Liver (tissue), 9 donors: Measurements from ENCODE around the gene PAQR7. TPM values are rescaled to one million over a fixed set of nuclear protein-coding genes. Genes with fewer than 3 reads are reported as not detected.

Experiments used
- DNase-seq: peaks from one replicate; pipeline ENCODE4 v3.0.0-alpha.2; 2017; ENCODE audit warnings: low spot score
- H3K27ac ChIP-seq, 2 donors: one replicate each; pipeline ENCODE4 v1.7.0; 2013; ENCODE audit warnings: inconsistent platforms in 2 of 2, low read length in 2 of 2, control low read depth in 1 of 2, low read depth in 1 of 2, mild to moderate bottlenecking in 1 of 2
- H3K27me3 ChIP-seq, 4 donors: one replicate each; pipeline versions ENCODE4 v1.6.1 to v1.7.0; 2013; ENCODE audit warnings: low read length in 3 of 4, inconsistent platforms in 1 of 4, mild to moderate bottlenecking in 1 of 4, moderate library complexity in 1 of 4; ENCODE audit not compliant: control insufficient read depth in 4 of 4, insufficient read depth in 4 of 4
- H3K36me3 ChIP-seq, 4 donors: one replicate each; pipeline versions ENCODE4 v1.6.1 to v1.7.0; 2013; ENCODE audit warnings: low read length in 3 of 4, mild to moderate bottlenecking in 3 of 4, low read depth in 1 of 4, moderate library complexity in 1 of 4; ENCODE audit not compliant: control insufficient read depth in 4 of 4, insufficient read depth in 3 of 4
- H3K4me1 ChIP-seq, 4 donors: one replicate each; pipeline versions ENCODE4 v1.6.1 to v1.7.0; 2013; ENCODE audit warnings: low read length in 3 of 4, mild to moderate bottlenecking in 3 of 4, moderate library complexity in 1 of 4; ENCODE audit not compliant: control insufficient read depth in 4 of 4, insufficient read depth in 4 of 4
- H3K4me3 ChIP-seq, 3 donors: one replicate each; pipeline versions ENCODE4 v1.6.1 to v1.7.0; 2013; ENCODE audit warnings: low read length in 3 of 3, control low read depth in 1 of 3, low read depth in 1 of 3, mild to moderate bottlenecking in 1 of 3
- H3K9ac ChIP-seq, 2 donors: one replicate each; pipeline ENCODE4 v1.7.0; 2013; ENCODE audit warnings: low read length in 2 of 2, mild to moderate bottlenecking in 2 of 2, moderate library complexity in 2 of 2, control low read depth in 1 of 2, low read depth in 1 of 2
- H3K9me3 ChIP-seq, 4 donors: one replicate each; pipeline versions ENCODE4 v1.6.1 to v1.7.0; 2013; ENCODE audit warnings: low read length in 3 of 4; ENCODE audit not compliant: control insufficient read depth in 4 of 4
- ATF3 ChIP-seq: IDR thresholded peaks from 2 replicates; pipeline ENCODE4 v1.6.1; 2016; ENCODE audit warnings: antibody characterized with exemption
- CTCF ChIP-seq: fragments of 150-350 bp; IDR thresholded peaks from 2 replicates; pipeline ENCODE4 v1.5.1; 2017; ENCODE audit warnings: improper control_type of control experiment, low read depth, low read length; ENCODE audit not compliant: missing input control
- EGR1 ChIP-seq, 2 donors: IDR thresholded peaks; 2 replicates each; pipeline ENCODE4 v1.6.1; 2016 to 2018; ENCODE audit warnings: antibody characterized with exemption in 2 of 2, low read depth in 2 of 2
- FOXA1 ChIP-seq: IDR thresholded peaks from 2 replicates; pipeline ENCODE4 v1.6.1; 2016; ENCODE audit warnings: antibody characterized with exemption
- FOXA2 ChIP-seq: IDR thresholded peaks from 2 replicates; pipeline ENCODE4 v1.6.1; 2016; ENCODE audit warnings: antibody characterized with exemption
- GABPA ChIP-seq, 2 donors: IDR thresholded peaks in 1 of 2; conservative IDR thresholded peaks in 1 of 2; 2 replicates each; pipeline ENCODE4 v1.6.1; 2016; ENCODE audit warnings: antibody characterized with exemption in 2 of 2, mild to moderate bottlenecking in 1 of 2, moderate library complexity in 1 of 2
- HNF4A ChIP-seq, 2 donors: conservative IDR thresholded peaks; 2 replicates each; pipeline ENCODE4 v1.6.1; 2016; ENCODE audit warnings: antibody characterized with exemption in 2 of 2, mild to moderate bottlenecking in 2 of 2
- HNF4G ChIP-seq: IDR thresholded peaks from 2 replicates; pipeline ENCODE4 v1.6.1; 2016; ENCODE audit warnings: antibody characterized with exemption
- JUND ChIP-seq, 2 donors: IDR thresholded peaks; 2 replicates each; pipeline ENCODE4 v1.6.1; 2016; ENCODE audit warnings: antibody characterized with exemption in 2 of 2
- MAX ChIP-seq: IDR thresholded peaks from 2 replicates; pipeline ENCODE4 v1.6.1; 2016; ENCODE audit warnings: antibody characterized with exemption
- NR2F2 ChIP-seq: IDR thresholded peaks from 2 replicates; pipeline ENCODE4 v1.6.1; 2016; ENCODE audit warnings: antibody characterized with exemption
- RAD21 ChIP-seq, 2 donors: IDR thresholded peaks; 2 replicates each; pipeline ENCODE4 v1.6.1; 2016; ENCODE audit warnings: antibody characterized with exemption in 2 of 2, mild to moderate bottlenecking in 2 of 2
- RXRA ChIP-seq, 2 donors: IDR thresholded peaks; 2 replicates each; pipeline ENCODE4 v1.6.1; 2017 to 2018; ENCODE audit warnings: antibody characterized with exemption in 2 of 2, mild to moderate bottlenecking in 1 of 2
- SP1 ChIP-seq: IDR thresholded peaks from 2 replicates; pipeline ENCODE4 v1.6.1; 2018; ENCODE audit warnings: antibody characterized with exemption, mild to moderate bottlenecking
- TAF1 ChIP-seq: conservative IDR thresholded peaks from 2 replicates; pipeline ENCODE4 v1.6.1; 2016; ENCODE audit warnings: antibody characterized with exemption, mild to moderate bottlenecking
- YY1 ChIP-seq: IDR thresholded peaks from 2 replicates; pipeline ENCODE4 v1.6.1; 2016; ENCODE audit warnings: antibody characterized with exemption, mild to moderate bottlenecking
- ZBTB33 ChIP-seq: IDR thresholded peaks from 2 replicates; pipeline ENCODE4 v1.6.1; 2016; ENCODE audit warnings: antibody characterized with exemption
- WGBS: extraction: QIAGEN DNeasy Blood & Tissue Kit; methylation state at CpG from one replicate; pipeline ENCODE4 v1.1.7; 2013; 5-methylcytosine and 5-hydroxymethylcytosine counted together
- polyA plus RNA-seq, 2 donors: library from polyadenylated mRNA; stranded (reverse) in 1 of 2; unstranded in 1 of 2; fragments of 200-250 nt in 1 of 2; fragments of >200 nt in 1 of 2; fragmentation: Nextera tagmentation in 1 of 2; extraction: Ambion mirVana in 1 of 2; gene quantifications; one replicate each; pipeline versions ENCODE4 v1.2.1 to v1.2.3, GENCODE V29; 2013 to 2015
- total RNA-seq, 2 donors: library from RNA; depleted of rRNA; stranded (reverse); fragments of >200 nt; gene quantifications; one replicate each; pipeline ENCODE4 v1.2.3, GENCODE V29; 2014
- TF ChIP-seq, protein P1 (sequence below): IDR thresholded peaks from 2 replicates; pipeline ENCODE4 v1.6.1; 2016; ENCODE audit warnings: antibody characterized with exemption, mild to moderate bottlenecking
- donor health status: healthy.
- donor health status: healthy.
- donor health status: healthy.
- donor health status: healthy.
- donor health status: healthy.

PAQR7 gene
- total and polyA plus RNA-seq, 4 donors, result 1.5 to 9.0 (median 1.8) TPM

GRCh38 chr1:25875856-25876692, 566 bp upstream of the PAQR7 start:
- no peak for DNase-seq
- 39% methylated on average over 32 of the region's 32 CpGs for WGBS
- H3K27me3 ChIP-seq, result no peaks in the 10 kb centered on the region
- TF ChIP-seq, protein P1, sequence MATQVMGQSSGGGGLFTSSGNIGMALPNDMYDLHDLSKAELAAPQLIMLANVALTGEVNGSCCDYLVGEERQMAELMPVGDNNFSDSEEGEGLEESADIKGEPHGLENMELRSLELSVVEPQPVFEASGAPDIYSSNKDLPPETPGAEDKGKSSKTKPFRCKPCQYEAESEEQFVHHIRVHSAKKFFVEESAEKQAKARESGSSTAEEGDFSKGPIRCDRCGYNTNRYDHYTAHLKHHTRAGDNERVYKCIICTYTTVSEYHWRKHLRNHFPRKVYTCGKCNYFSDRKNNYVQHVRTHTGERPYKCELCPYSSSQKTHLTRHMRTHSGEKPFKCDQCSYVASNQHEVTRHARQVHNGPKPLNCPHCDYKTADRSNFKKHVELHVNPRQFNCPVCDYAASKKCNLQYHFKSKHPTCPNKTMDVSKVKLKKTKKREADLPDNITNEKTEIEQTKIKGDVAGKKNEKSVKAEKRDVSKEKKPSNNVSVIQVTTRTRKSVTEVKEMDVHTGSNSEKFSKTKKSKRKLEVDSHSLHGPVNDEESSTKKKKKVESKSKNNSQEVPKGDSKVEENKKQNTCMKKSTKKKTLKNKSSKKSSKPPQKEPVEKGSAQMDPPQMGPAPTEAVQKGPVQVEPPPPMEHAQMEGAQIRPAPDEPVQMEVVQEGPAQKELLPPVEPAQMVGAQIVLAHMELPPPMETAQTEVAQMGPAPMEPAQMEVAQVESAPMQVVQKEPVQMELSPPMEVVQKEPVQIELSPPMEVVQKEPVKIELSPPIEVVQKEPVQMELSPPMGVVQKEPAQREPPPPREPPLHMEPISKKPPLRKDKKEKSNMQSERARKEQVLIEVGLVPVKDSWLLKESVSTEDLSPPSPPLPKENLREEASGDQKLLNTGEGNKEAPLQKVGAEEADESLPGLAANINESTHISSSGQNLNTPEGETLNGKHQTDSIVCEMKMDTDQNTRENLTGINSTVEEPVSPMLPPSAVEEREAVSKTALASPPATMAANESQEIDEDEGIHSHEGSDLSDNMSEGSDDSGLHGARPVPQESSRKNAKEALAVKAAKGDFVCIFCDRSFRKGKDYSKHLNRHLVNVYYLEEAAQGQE, result no peak
- TF ChIP-seq MAX, result no peak
- TF ChIP-seq TAF1, result no peak
- no peak for TF ChIP-seq NR2F2
- no peak for TF ChIP-seq FOXA2
- peak overlapping the region in 2 of 3 donors; percentile 45 to 59 for H3K4me3 ChIP-seq
- H3K9ac ChIP-seq, result peak overlapping the region; percentile 7 to 57
- H3K36me3 ChIP-seq, result no peaks in the 10 kb centered on the region
- peak overlapping the region; percentile 58 for H3K27ac ChIP-seq
- no peaks in the 10 kb centered on the region for H3K9me3 ChIP-seq
- peaks cover 18 to 65% (median 55%) of the 10 kb centered on the region in 4 donors for H3K4me1 ChIP-seq

DNA sequence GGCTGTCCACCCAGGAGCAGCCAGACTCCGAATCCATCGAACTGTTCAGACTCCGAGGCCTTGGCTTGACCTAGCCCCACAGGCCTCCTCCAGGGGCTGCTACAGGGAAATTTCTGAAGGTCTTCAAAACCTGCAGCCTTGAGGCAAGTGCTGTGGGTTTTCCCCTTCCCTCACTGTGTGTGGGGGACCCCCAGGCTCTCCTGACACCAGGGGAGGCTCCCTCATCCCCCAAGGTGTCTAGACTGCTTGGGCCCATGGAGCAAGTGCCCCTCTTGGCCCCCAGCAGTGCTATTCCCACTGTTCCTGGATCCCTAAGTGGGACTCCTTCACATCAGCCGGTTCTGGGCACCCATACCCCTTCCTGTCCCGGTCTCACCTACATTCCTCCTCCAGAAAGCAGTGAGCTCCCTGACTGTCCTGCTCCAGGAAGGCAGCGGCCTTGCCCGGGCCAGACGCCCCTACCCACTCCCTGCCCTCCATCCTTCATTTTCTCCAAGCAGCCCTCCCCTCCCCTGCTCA, 814 bp downstream of the PAQR7 start:
- peak overlapping the region; percentile 31 to 59 (median 53) for H3K4me3 ChIP-seq
- 43% methylated on average over 8 of the region's 8 CpGs for WGBS
- no peaks in the 10 kb centered on the region for H3K27me3 ChIP-seq
- no peaks in the 10 kb centered on the region for H3K9me3 ChIP-seq
- H3K4me1 ChIP-seq, result peaks cover 23 to 68% (median 61%) of the 10 kb centered on the region in 4 donors
- H3K9ac ChIP-seq, result peak overlapping the region in 1 of 2 donors; percentile 78
- H3K27ac ChIP-seq, result peak overlapping the region; percentile 2 to 49
- DNase-seq, result no peak
- no peak for TF ChIP-seq SP1
- no peak for TF ChIP-seq JUND (IDR thresholded peaks at IDR 0.05)
- TF ChIP-seq TAF1, result no peak
- TF ChIP-seq ATF3, result no peak
- TF ChIP-seq EGR1 (IDR thresholded peaks at IDR 0.05; ENCODE audit: low read depth in 2 of 2), result no peak
- no peak for TF ChIP-seq CTCF
- no peak for TF ChIP-seq HNF4G
- TF ChIP-seq RAD21 (IDR thresholded peaks at IDR 0.05), result no peak
- TF ChIP-seq NR2F2, result no peak
- TF ChIP-seq ZBTB33, result no peak
- TF ChIP-seq FOXA1, result no peak
- no peak for TF ChIP-seq YY1
- no peak for TF ChIP-seq MAX
- TF ChIP-seq, protein P1, result no peak
- no peak for TF ChIP-seq RXRA (IDR thresholded peaks at IDR 0.05)
- TF ChIP-seq HNF4A (conservative IDR thresholded peaks at IDR 0.05), result no peak
- TF ChIP-seq GABPA (IDR thresholded peaks at IDR 0.05 in 1 of 2, conservative IDR thresholded peaks at IDR 0.05 in 1 of 2), result no peak
- no peak for TF ChIP-seq FOXA2
- no peaks in the 10 kb centered on the region for H3K36me3 ChIP-seq
